HepG2 (cell line): ENCODE measurements around the gene UTP4. TPM values are rescaled to one million over a fixed set of nuclear protein-coding genes. Genes with fewer than 3 reads are reported as not detected.

Experiments
- ATAC-seq: fragments of 200-7000 bp; cut with Tn5 transposase; 3 replicates; pipeline ENCODE4 v1.9.1; 2020; ENCODE audit warnings: mild to moderate bottlenecking, moderate library complexity
- BruUV-seq: library from RNA; stranded (reverse); fragments of 400-500 nt; replicated peaks from 2 replicates; lab custom pipeline; 2021; lab: Mats Ljungman, UMichigan
- CTCF ChIA-PET: fragments of 300-600 bp; formaldehyde crosslinking; extraction: SDS; loops from one replicate; lab custom pipeline; 2021; ENCODE audit warnings: low total read pairs, inconsistent platforms, low intra/inter-chr PET ratio; lab: Yijun Ruan, JAX
- POLR2A ChIA-PET: fragments of 350-600 bp; sonication (Branson Sonifier 250); formaldehyde crosslinking; loops from one replicate; lab custom pipeline; 2020; ENCODE audit warnings: antibody characterized with exemption, inconsistent platforms; lab: Yijun Ruan, JAX
- DNase-seq: peaks from one replicate; pipeline ENCODE4 v3.0.0-alpha.2; 2015; ENCODE audit warnings: low spot score
- FAIRE-seq: peaks from 3 replicates; lab custom pipeline; 2011; peaks lifted over from hg19 to GRCh38; lab: Jason Lieb, UNC
- H2AFZ ChIP-seq: one replicate; pipeline ENCODE4 v1.6.1; 2011; ENCODE audit warnings: low read length, inconsistent platforms
- H3K27ac ChIP-seq: fragments of 300-600 bp; 3 replicates; pipeline ENCODE4 v1.8.0; 2011; ENCODE audit warnings: mixed run types, mild to moderate bottlenecking, mixed read lengths, low read length, inconsistent platforms; ENCODE audit not compliant: insufficient read depth; ENCODE audit errors: extremely low read length
- H3K27me3 ChIP-seq, 2 experiments: fragments of 200-600 bp in 1 of 2; 2 replicates in 1 of 2; 3 replicates in 1 of 2; pipeline versions ENCODE4 v1.6.0 to v1.8.0; 2011; ENCODE audit warnings: low read length in 2 of 2, mild to moderate bottlenecking in 2 of 2, moderate library complexity in 2 of 2, inconsistent platforms in 1 of 2; ENCODE audit not compliant: insufficient read depth in 2 of 2, control insufficient read depth in 1 of 2
- H3K36me3 ChIP-seq, 2 experiments: fragments of 200-600 bp in 1 of 2; replicated peaks in 1 of 2; 2 replicates in 1 of 2; 3 replicates in 1 of 2; pipeline versions ENCODE4 v1.5.1 to v1.8.0; 2011; ENCODE audit warnings: low read length in 2 of 2, inconsistent platforms in 1 of 2; ENCODE audit not compliant: insufficient read depth in 2 of 2, control insufficient read depth in 1 of 2
- H3K4me1 ChIP-seq: 2 replicates; pipeline ENCODE4 v1.5.1; 2012; ENCODE audit warnings: low read length, inconsistent platforms; ENCODE audit not compliant: insufficient read depth
- H3K4me2 ChIP-seq: 2 replicates; pipeline ENCODE4 v1.6.0; 2011; ENCODE audit warnings: low read depth, low read length, inconsistent platforms
- H3K4me3 ChIP-seq, 3 experiments: fragments of 200-600 bp in 1 of 3; sonication (generic), shearing (Covaris generic) in 1 of 3; replicated peaks in 1 of 3; 2 replicates each; pipeline ENCODE4 v1.5.1; 2011 to 2016; ENCODE audit warnings: low read length in 3 of 3, inconsistent platforms in 2 of 3, low read depth in 2 of 3, mild to moderate bottlenecking in 2 of 3, control low read depth in 1 of 3, mixed read lengths in 1 of 3; ENCODE audit not compliant: insufficient read depth in 1 of 3
- H3K79me2 ChIP-seq: one replicate; pipeline ENCODE4 v1.6.1; 2011; ENCODE audit warnings: low read length, inconsistent platforms; ENCODE audit not compliant: insufficient read depth
- H3K9ac ChIP-seq: 2 replicates; pipeline ENCODE4 v1.6.0; 2011; ENCODE audit warnings: mild to moderate bottlenecking, low read depth, low read length, inconsistent platforms; ENCODE audit not compliant: insufficient read depth
- H3K9me3 ChIP-seq: 2 replicates; pipeline ENCODE4 v1.5.1; 2012; ENCODE audit warnings: mild to moderate bottlenecking, low read length
- H4K20me1 ChIP-seq: 2 replicates; pipeline ENCODE4 v1.6.0; 2011; ENCODE audit warnings: inconsistent platforms, mild to moderate bottlenecking, low read length, moderate library complexity; ENCODE audit not compliant: insufficient read depth
- ATF4 ChIP-seq, 2 experiments: fragments of 450-650 bp in 1 of 2; sonication (generic) in 1 of 2; formaldehyde crosslinking; IDR thresholded peaks; 2 replicates each; pipeline versions ENCODE4 v1.5.0 to v1.8.0; 2020 to 2022; ENCODE audit warnings: mild to moderate bottlenecking in 1 of 2, missing genetic modification reagents in 1 of 2
- FOXO1 ChIP-seq: sonication (generic); formaldehyde crosslinking; IDR thresholded peaks from 2 replicates; pipeline ENCODE4 v1.4.0; 2020; ENCODE audit warnings: missing genetic modification reagents
- NAIF1 ChIP-seq: sonication (generic); formaldehyde crosslinking; IDR thresholded peaks from 2 replicates; pipeline ENCODE4 v1.5.0; 2020; ENCODE audit warnings: mild to moderate bottlenecking, missing genetic modification reagents, borderline replicate concordance
- ZNF264 ChIP-seq: sonication (generic); formaldehyde crosslinking; IDR thresholded peaks from 2 replicates; pipeline ENCODE4 v1.4.0; 2020; ENCODE audit warnings: missing genetic modification reagents
- ZNF367 ChIP-seq: sonication (generic); formaldehyde crosslinking; IDR thresholded peaks from 2 replicates; pipeline ENCODE4 v1.4.0; 2020; ENCODE audit warnings: missing genetic modification reagents, borderline replicate concordance
- ZNF546 ChIP-seq: sonication (generic); formaldehyde crosslinking; conservative IDR thresholded peaks from 2 replicates; pipeline ENCODE4 v1.8.1; 2023; ENCODE audit warnings: mild to moderate bottlenecking, missing genetic modification reagents
- ZNF557 ChIP-seq: sonication (generic); formaldehyde crosslinking; IDR thresholded peaks from 2 replicates; pipeline ENCODE4 v1.4.0; 2020; ENCODE audit warnings: missing genetic modification reagents
- WGBS: methylation state at CpG from one replicate; pipeline ENCODE4 v1.1.6; 2017; ENCODE audit warnings: low lambda C conversion rate; 5-methylcytosine and 5-hydroxymethylcytosine counted together
- in situ Hi-C: cut with HindIII; loops from 2 replicates; pipeline ENCODE4 v1.10.0; 2017; ENCODE audit warnings: low pct_unique_long_range_greater_than_20kb; ENCODE audit not compliant: extremely low pct_ligation_motif_present
- intact Hi-C: fragments of 100-400 bp; cut with micrococcal nuclease; formaldehyde crosslinking; loops from one replicate; pipeline ENCODE4 v1.10.0; 2022; ENCODE audit not compliant: unreplicated experiment
- polyA plus RNA-seq, 8 experiments: library from polyadenylated mRNA; depleted of rRNA in 3 of 8; stranded (reverse) in 7 of 8; unstranded in 1 of 8; fragments of >200 nt; fragmentation: Illumina TruSeq in 4 of 8; extraction: Trizol in 4 of 8; gene quantifications; 2 replicates each; pipeline versions ENCODE4 v1.2.1 to v1.2.3, GENCODE V29; 2011 to 2016; ENCODE audit warnings: low read depth in 4 of 8, missing spikeins in 1 of 8, mixed read lengths in 1 of 8; ENCODE audit not compliant: insufficient read depth in 1 of 8
- total RNA-seq, 5 experiments: library from RNA; depleted of rRNA; stranded (reverse); fragments of >200 nt; fragmentation: Illumina TruSeq; extraction: Trizol; gene quantifications; 2 replicates each; pipeline ENCODE4 v1.2.3, GENCODE V29; 2016; ENCODE audit warnings: low read depth in 1 of 5

Gene UTP4
- total and polyA plus RNA-seq, 2 of the 13 experiments (the other 11 are each of a cell fraction or from before 2014, with no cell fraction given): 30.0 to 85.8 TPM

GRCh38 chr16:69141014-69141413 is 8.6 kb downstream of the UTP4 start:
- no peak overlapping the region for H3K4me3 ChIP-seq
- peaks cover 44 to 92% of the 10 kb centered on the region in 2 experiments for H3K36me3 ChIP-seq
- no peaks in the 10 kb centered on the region for H3K27me3 ChIP-seq
- 0 out of 2 replicates have a peak, but pooled peaks cover 3% of the 10 kb centered on the region for H3K4me1 ChIP-seq
- WGBS: 97% methylated on average over 5 of the region's 5 CpGs
- H2AFZ ChIP-seq: no peak overlapping the region
- DNase-seq (no peak), FAIRE-seq (no peak), ATAC-seq (no peak)
- BruUV-seq: no TSS peak
- no peak overlapping the region for H3K27ac ChIP-seq
- TF ChIP-seq ATF4 (CRISPR knock-in tag; IDR thresholded peaks at IDR 0.05): no peak
- no peak for TF ChIP-seq ZNF546 (CRISPR knock-in tag)
- no peaks in the 10 kb centered on the region; the same call in 1 of the 2 replicates for H4K20me1 ChIP-seq
- ChIA-PET CTCF (no interaction called here), POLR2A (no interaction called here)
- no peak overlapping the region for H3K9ac ChIP-seq
- H3K9me3 ChIP-seq: no peaks in the 10 kb centered on the region
- in situ Hi-C loops (no loop called here), intact Hi-C loops (no loop called here)
- H3K4me2 ChIP-seq: no peak overlapping the region
- H3K79me2 ChIP-seq: peaks cover 24% of the 10 kb centered on the region

- Histone ChIP-seq H4K20me1 (no peaks in the 10 kb centered on the region; the same call in 1 of the 2 replicates), H3K9me3 (no peaks in the 10 kb centered on the region), H3K36me3 (peaks cover 43 to 87% of the 10 kb centered on the region in 2 experiments), H3K9ac (no peak overlapping the region), H2AFZ (no peak overlapping the region), H3K79me2 (peaks cover 15% of the 10 kb centered on the region), H3K27ac (no peak overlapping the region), H3K4me1 (no peaks in the 10 kb centered on the region), H3K4me3 (no peak overlapping the region), H3K4me2 (no peak overlapping the region), H3K27me3 (no peaks in the 10 kb centered on the region)
- FAIRE-seq: no peak
- CTCF ChIA-PET: no interaction called here
- in situ Hi-C loops (no loop called here), intact Hi-C loops (no loop called here)
- WGBS: 94% methylated on average over 4 of the region's 4 CpGs
- TF ChIP-seq ZNF367 (CRISPR knock-in tag): no peak
- TF ChIP-seq FOXO1 (CRISPR knock-in tag): no peak
- TF ChIP-seq ZNF557 (CRISPR knock-in tag): no peak
- TF ChIP-seq NAIF1 (CRISPR knock-in tag): no peak
- no peak for TF ChIP-seq ZNF264 (CRISPR knock-in tag)
- no peak for DNase-seq
- BruUV-seq: no TSS peak
- no peak for ATAC-seq
- POLR2A ChIA-PET: no interaction called here
Observed at GRCh38 chr16:69141936-69142335, 9.5 kb downstream of the UTP4 start.
